ENCODE measurements around the gene DSTN. TPM values are rescaled to one million over a fixed set of nuclear protein-coding genes. Genes with fewer than 3 reads are reported as not detected.

Gene DSTN
- total and polyA plus RNA-seq, 2 donors (not counting 3 experiments of a cell fraction or from before 2014, with no cell fraction given), result 66.1 to 300 TPM

GRCh38 chr20:17559338-17559737, 10.5 kb upstream of the DSTN start:
- Histone ChIP-seq H4K20me1 (replicated peaks; ENCODE audit: control insufficient read depth, extremely low read depth, insufficient read depth, low read length) (no peaks in the 10 kb centered on the region), H2AFZ (ENCODE audit: low read depth, low read length) (no peak overlapping the region), H3K9ac (replicated peaks; ENCODE audit: extremely low read depth, insufficient read depth, low read length) (peak overlapping the region; percentile 78), H3K79me2 (ENCODE audit: control insufficient read depth, insufficient read depth, low read length) (no peaks in the 10 kb centered on the region), H3K4me1 (ENCODE audit: control insufficient read depth, extremely low read depth, insufficient read depth, low read length) (peaks cover 41% of the 10 kb centered on the region), H3K27me3 (ENCODE audit: control insufficient read depth in 2 of 2, insufficient read depth in 2 of 2, low read length in 2 of 2) (no peaks in the 10 kb centered on the region), H3K9me1 (replicated peaks; ENCODE audit: control insufficient read depth, extremely low read depth, insufficient read depth, low read length) (no peaks in the 10 kb centered on the region), H3K4me2 (ENCODE audit: insufficient read depth, low read length) (no peak overlapping the region), H3K9me3 (replicated peaks; ENCODE audit: control insufficient read depth, insufficient read depth, low read length) (no peaks in the 10 kb centered on the region), H3K4me3 (replicated peaks in 1 of 3; ENCODE audit: insufficient read depth in 1 of 3, low read depth in 1 of 3, low read length in 3 of 3) (no peak overlapping the region), H3K36me3 (ENCODE audit: control insufficient read depth in 2 of 2, extremely low read depth in 1 of 2, insufficient read depth in 2 of 2, low read length in 2 of 2) (no peaks in the 10 kb centered on the region), H3K27ac (ENCODE audit: insufficient read depth, low read depth, low read length) (peak overlapping the region; percentile 96)
- FAIRE-seq (no peak), DNase-seq (ENCODE audit: low read depth, low spot score) (no peak)
- ChIA-PET CTCF (interaction anchor here (3.0 to 5.0 kb wide), 4 partner anchors 12 to 22 kb away, joined by 10 to 30 read pairs (median 20); partner anchors contain the start of gene DSTN), POLR2A (interaction anchor here (3.7 kb wide), 1 partner anchor 11 kb away, joined by 22 read pairs; the partner anchor contains the start of gene DSTN)
- no TSS peak for BruUV-seq (replicated peaks)
- dilution Hi-C loops (cut with MboI; ENCODE audit: extremely low pct_ligation_motif_present, low sequenced_read_pairs) (no loop called here), intact Hi-C loops (cut with micrococcal nuclease) (no loop called here)
- TF ChIP-seq GATA2 (IDR thresholded peaks at IDR 0.05; ENCODE audit: insufficient read depth, insufficient read length, low read depth, low read length), result no peak
- no peak for TF ChIP-seq POLR2AphosphoS5 (IDR thresholded peaks at IDR 0.05; ENCODE audit: insufficient read depth, low read depth, low read length)
- no peak for TF ChIP-seq EZH2 (IDR thresholded peaks at IDR 0.05; ENCODE audit: borderline replicate concordance, low read depth, low read length, severe bottlenecking)
- no peak for TF ChIP-seq JUN (IDR thresholded peaks at IDR 0.05; ENCODE audit: borderline replicate concordance, insufficient read depth, insufficient read length, low read depth)
- TF ChIP-seq CTCF (IDR thresholded peaks at IDR 0.05; ENCODE audit: extremely low read depth in 1 of 2, insufficient read depth in 1 of 2, low read depth in 1 of 2, low read length in 2 of 2), result no peak
- TF ChIP-seq FOS (IDR thresholded peaks at IDR 0.05; ENCODE audit: borderline replicate concordance, insufficient read depth, low read length), result no peak
- no peak for TF ChIP-seq MYC (IDR thresholded peaks at IDR 0.05; ENCODE audit: low read depth, low read length)
- TF ChIP-seq MAX (IDR thresholded peaks at IDR 0.05; ENCODE audit: insufficient read depth, insufficient read length), result no peak
- TF ChIP-seq POLR2A (IDR thresholded peaks at IDR 0.05; ENCODE audit: low read depth, low read length), result no peak

Measured in endothelial cell of umbilical vein (primary cell).